Renal cortex interstitium (tissue), 11 donors: Measurements from ENCODE around the gene NOSTRIN. TPM values are rescaled to one million over a fixed set of nuclear protein-coding genes. Genes with fewer than 3 reads are reported as not detected.
"Not testable (repeated sequence)": the region's sequence is repeated elsewhere in the genome, so short reads cannot be mapped to it uniquely, and the experiment has no call there.

Experiments used
- DNase-seq, 11 donors: peaks; one replicate each; pipeline ENCODE4 v3.0.0-alpha.2; 2013; ENCODE audit warnings: low read depth in 9 of 11, low spot score in 4 of 11; ENCODE audit errors: extremely low read depth in 1 of 11
- polyA plus RNA-seq, 3 donors: library from polyadenylated mRNA; unstranded; fragments of 120-200 nt; gene quantifications; one replicate each; pipeline ENCODE4 v1.2.1, GENCODE V29; 2013; ENCODE audit not compliant: insufficient read length in 3 of 3

Gene NOSTRIN
- polyA plus RNA-seq, 3 donors, result 32.2 to 44.5 (median 37.0) TPM

GRCh38 chr2:168782271-168782670 is 20.2 kb upstream of the NOSTRIN start:
- no peak for DNase-seq

GRCh38 chr2:168784993-168785392 is 17.4 kb upstream of the NOSTRIN start:
- DNase-seq, result no peak

GRCh38 chr2:168787098-168787781 is 15.2 kb upstream of the NOSTRIN start:
- DNase-seq, result no peak

GRCh38 chr2:168787782-168788376 is 14.6 kb upstream of the NOSTRIN start:
- no peak for DNase-seq

GRCh38 chr2:168789776-168790175 is 12.7 kb upstream of the NOSTRIN start:
- DNase-seq, result no peak

GRCh38 chr2:168790226-168790902 is 12.1 kb upstream of the NOSTRIN start:
- DNase-seq, result no peak

- DNase-seq, result not testable (repeated sequence)
Measured at GRCh38 chr2:168791140-168791539, 11.3 kb upstream of the NOSTRIN start.

GRCh38 chr2:168793596-168793995 is 8.8 kb upstream of the NOSTRIN start:
- DNase-seq, result no peak

GRCh38 chr2:168794968-168795367 is 7.5 kb upstream of the NOSTRIN start:
- no peak for DNase-seq

- no peak for DNase-seq
Measured at GRCh38 chr2:168796090-168796577, 6.3 kb upstream of the NOSTRIN start.

- DNase-seq, result peak in 1 of 11 donors; percentile 45
Measured at GRCh38 chr2:168796583-168797285, 5.7 kb upstream of the NOSTRIN start.

GRCh38 chr2:168797286-168797655 is 5.2 kb upstream of the NOSTRIN start:
- no peak for DNase-seq

- no peak for DNase-seq
Measured at GRCh38 chr2:168798076-168798887, 4.2 kb upstream of the NOSTRIN start.

GRCh38 chr2:168798888-168799410 is 3.5 kb upstream of the NOSTRIN start:
- DNase-seq, result no peak

GRCh38 chr2:168801471-168801870 is 966 bp upstream of the NOSTRIN start:
- DNase-seq, result no peak

- no peak for DNase-seq
Measured at GRCh38 chr2:168802859-168803725, 655 bp downstream of the NOSTRIN start.

GRCh38 chr2:168804214-168804613 is 1.8 kb downstream of the NOSTRIN start:
- no peak for DNase-seq

GRCh38 chr2:168805615-168806014 is 3.2 kb downstream of the NOSTRIN start:
- DNase-seq, result no peak
